Thyroid gland (tissue), 4 donors: ENCODE data around the gene TFPI.

Source experiments
- POLR2A ChIP-seq, 2 donors: fragments of 450-650 bp; IDR thresholded peaks; one replicate each; pipeline ENCODE4 v1.6.1; 2017; ENCODE audit warnings: antibody characterized with exemption in 2 of 2, mild to moderate bottlenecking in 2 of 2, moderate library complexity in 1 of 2
- TF ChIP-seq, protein P1 (sequence below), 6 experiments: fragments of 200-600 bp in 3 of 6; fragments of 450-650 bp in 3 of 6; sonication (generic) in 3 of 6; IDR thresholded peaks; one replicate each; pipeline ENCODE4 v1.5.1; 2016 to 2019; ENCODE audit warnings: antibody characterized with exemption in 6 of 6, mild to moderate bottlenecking in 2 of 6, inconsistent platforms in 1 of 6, moderate library complexity in 1 of 6

- TF ChIP-seq, protein P1, sequence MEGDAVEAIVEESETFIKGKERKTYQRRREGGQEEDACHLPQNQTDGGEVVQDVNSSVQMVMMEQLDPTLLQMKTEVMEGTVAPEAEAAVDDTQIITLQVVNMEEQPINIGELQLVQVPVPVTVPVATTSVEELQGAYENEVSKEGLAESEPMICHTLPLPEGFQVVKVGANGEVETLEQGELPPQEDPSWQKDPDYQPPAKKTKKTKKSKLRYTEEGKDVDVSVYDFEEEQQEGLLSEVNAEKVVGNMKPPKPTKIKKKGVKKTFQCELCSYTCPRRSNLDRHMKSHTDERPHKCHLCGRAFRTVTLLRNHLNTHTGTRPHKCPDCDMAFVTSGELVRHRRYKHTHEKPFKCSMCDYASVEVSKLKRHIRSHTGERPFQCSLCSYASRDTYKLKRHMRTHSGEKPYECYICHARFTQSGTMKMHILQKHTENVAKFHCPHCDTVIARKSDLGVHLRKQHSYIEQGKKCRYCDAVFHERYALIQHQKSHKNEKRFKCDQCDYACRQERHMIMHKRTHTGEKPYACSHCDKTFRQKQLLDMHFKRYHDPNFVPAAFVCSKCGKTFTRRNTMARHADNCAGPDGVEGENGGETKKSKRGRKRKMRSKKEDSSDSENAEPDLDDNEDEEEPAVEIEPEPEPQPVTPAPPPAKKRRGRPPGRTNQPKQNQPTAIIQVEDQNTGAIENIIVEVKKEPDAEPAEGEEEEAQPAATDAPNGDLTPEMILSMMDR (IDR thresholded peaks at IDR 0.05) = no peak
- TF ChIP-seq POLR2A (IDR thresholded peaks at IDR 0.05) = no peak
These were observed 34.1 kb downstream of the TFPI start for GRCh38 chr2:187520121-187520624.
